WTC11 (cell line): Measurements from ENCODE around the gene BTF3.

Experiments used
- ATF3 ChIP-seq: sonication (generic); formaldehyde crosslinking; conservative IDR thresholded peaks from 2 replicates; pipeline ENCODE4 v1.8.1; 2022; ENCODE audit warnings: mild to moderate bottlenecking, missing genetic modification reagents
- E2F1 ChIP-seq: sonication (generic); formaldehyde crosslinking; IDR thresholded peaks from 2 replicates; pipeline ENCODE4 v1.8.0; 2022; ENCODE audit warnings: mild to moderate bottlenecking, missing genetic modification reagents
- MAX ChIP-seq: sonication (generic); formaldehyde crosslinking; IDR thresholded peaks from 2 replicates; pipeline ENCODE4 v1.8.0; 2022; ENCODE audit warnings: mild to moderate bottlenecking, missing genetic modification reagents
- PRDM15 ChIP-seq: sonication (generic); formaldehyde crosslinking; IDR thresholded peaks from 2 replicates; pipeline ENCODE4 v1.8.0; 2022; ENCODE audit warnings: missing genetic modification reagents
- RORB ChIP-seq: fragments of 250-450 bp; sonication (Bioruptor Pico); IDR thresholded peaks from 2 replicates; pipeline ENCODE4 v1.9.0; 2021; ENCODE audit warnings: mild to moderate bottlenecking
- SOX15 ChIP-seq: fragments of 250-450 bp; sonication (Bioruptor Pico); IDR thresholded peaks from 2 replicates; pipeline ENCODE4 v1.9.0; 2021; ENCODE audit warnings: mild to moderate bottlenecking
- TCF7 ChIP-seq: sonication (generic); formaldehyde crosslinking; IDR thresholded peaks from 2 replicates; pipeline ENCODE4 v1.8.0; 2022; ENCODE audit warnings: mild to moderate bottlenecking, low read depth, missing genetic modification reagents, moderate library complexity
- ZNF263 ChIP-seq: sonication (generic); formaldehyde crosslinking; IDR thresholded peaks from 2 replicates; pipeline ENCODE4 v1.8.1; 2022; ENCODE audit warnings: low read depth, mild to moderate bottlenecking, moderate library complexity, missing genetic modification reagents
- ZNF416 ChIP-seq: fragments of 250-450 bp; sonication (Bioruptor Pico); IDR thresholded peaks from 2 replicates; pipeline ENCODE4 v1.9.0; 2021; ENCODE audit warnings: mild to moderate bottlenecking, inconsistent platforms
- TF ChIP-seq, protein P1 (sequence below): sonication (generic); formaldehyde crosslinking; IDR thresholded peaks from 2 replicates; pipeline ENCODE4 v1.8.1; 2023; ENCODE audit warnings: mild to moderate bottlenecking, missing genetic modification reagents, moderate library complexity
- TF ChIP-seq, protein P2 (sequence below): fragments of 200-600 bp; IDR thresholded peaks from 2 replicates; pipeline ENCODE4 v1.8.0; 2022; ENCODE audit warnings: antibody characterized with exemption
- TF ChIP-seq, protein P3 (sequence below): sonication (generic); formaldehyde crosslinking; IDR thresholded peaks from 2 replicates; pipeline ENCODE4 v1.8.0; 2023; ENCODE audit warnings: missing genetic modification reagents

GRCh38 chr5:73486119-73486899, 11.9 kb upstream of the BTF3 start:
- TF ChIP-seq, protein P1, sequence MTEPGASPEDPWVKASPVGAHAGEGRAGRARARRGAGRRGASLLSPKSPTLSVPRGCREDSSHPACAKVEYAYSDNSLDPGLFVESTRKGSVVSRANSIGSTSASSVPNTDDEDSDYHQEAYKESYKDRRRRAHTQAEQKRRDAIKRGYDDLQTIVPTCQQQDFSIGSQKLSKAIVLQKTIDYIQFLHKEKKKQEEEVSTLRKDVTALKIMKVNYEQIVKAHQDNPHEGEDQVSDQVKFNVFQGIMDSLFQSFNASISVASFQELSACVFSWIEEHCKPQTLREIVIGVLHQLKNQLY (CRISPR knock-in tag), result no peak
- TF ChIP-seq, protein P2, sequence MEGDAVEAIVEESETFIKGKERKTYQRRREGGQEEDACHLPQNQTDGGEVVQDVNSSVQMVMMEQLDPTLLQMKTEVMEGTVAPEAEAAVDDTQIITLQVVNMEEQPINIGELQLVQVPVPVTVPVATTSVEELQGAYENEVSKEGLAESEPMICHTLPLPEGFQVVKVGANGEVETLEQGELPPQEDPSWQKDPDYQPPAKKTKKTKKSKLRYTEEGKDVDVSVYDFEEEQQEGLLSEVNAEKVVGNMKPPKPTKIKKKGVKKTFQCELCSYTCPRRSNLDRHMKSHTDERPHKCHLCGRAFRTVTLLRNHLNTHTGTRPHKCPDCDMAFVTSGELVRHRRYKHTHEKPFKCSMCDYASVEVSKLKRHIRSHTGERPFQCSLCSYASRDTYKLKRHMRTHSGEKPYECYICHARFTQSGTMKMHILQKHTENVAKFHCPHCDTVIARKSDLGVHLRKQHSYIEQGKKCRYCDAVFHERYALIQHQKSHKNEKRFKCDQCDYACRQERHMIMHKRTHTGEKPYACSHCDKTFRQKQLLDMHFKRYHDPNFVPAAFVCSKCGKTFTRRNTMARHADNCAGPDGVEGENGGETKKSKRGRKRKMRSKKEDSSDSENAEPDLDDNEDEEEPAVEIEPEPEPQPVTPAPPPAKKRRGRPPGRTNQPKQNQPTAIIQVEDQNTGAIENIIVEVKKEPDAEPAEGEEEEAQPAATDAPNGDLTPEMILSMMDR, result no peak
- TF ChIP-seq ZNF416 (CRISPR knock-in tag), result no peak
- no peak for TF ChIP-seq ZNF263 (CRISPR knock-in tag)
- TF ChIP-seq PRDM15 (CRISPR knock-in tag), result no peak
- TF ChIP-seq TCF7 (CRISPR knock-in tag), result no peak
- TF ChIP-seq, protein P3, sequence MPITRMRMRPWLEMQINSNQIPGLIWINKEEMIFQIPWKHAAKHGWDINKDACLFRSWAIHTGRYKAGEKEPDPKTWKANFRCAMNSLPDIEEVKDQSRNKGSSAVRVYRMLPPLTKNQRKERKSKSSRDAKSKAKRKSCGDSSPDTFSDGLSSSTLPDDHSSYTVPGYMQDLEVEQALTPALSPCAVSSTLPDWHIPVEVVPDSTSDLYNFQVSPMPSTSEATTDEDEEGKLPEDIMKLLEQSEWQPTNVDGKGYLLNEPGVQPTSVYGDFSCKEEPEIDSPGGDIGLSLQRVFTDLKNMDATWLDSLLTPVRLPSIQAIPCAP (CRISPR knock-in tag), result no peak
- TF ChIP-seq ATF3, result no peak
- TF ChIP-seq MAX (CRISPR knock-in tag), result no peak
- no peak for TF ChIP-seq RORB (CRISPR knock-in tag)
- no peak for TF ChIP-seq SOX15 (CRISPR knock-in tag)
- TF ChIP-seq E2F1 (CRISPR knock-in tag), result no peak
